Kidney (tissue), 14 donors: ENCODE results near the gene MARK1. TPM values are rescaled to one million over a fixed set of nuclear protein-coding genes. Genes with fewer than 3 reads are reported as not detected.

Experiments used
- DNase-seq, 5 donors: peaks; one replicate each; pipeline ENCODE4 v3.0.0-alpha.2; 2013 to 2020
- FAIRE-seq: peaks from 2 replicates; lab custom pipeline; 2012; peaks lifted over from hg19 to GRCh38; lab: Jason Lieb, UNC
- H3K27ac ChIP-seq, 2 donors: one replicate each; pipeline ENCODE4 v1.7.0; 2013; ENCODE audit warnings: low read depth in 2 of 2, low read length in 2 of 2, inconsistent platforms in 1 of 2
- H3K27me3 ChIP-seq: one replicate; pipeline ENCODE4 v1.7.1; 2013; ENCODE audit warnings: low read length, inconsistent platforms; ENCODE audit not compliant: control insufficient read depth, insufficient read depth
- H3K36me3 ChIP-seq, 3 donors: one replicate each; pipeline versions ENCODE4 v1.7.0 to v1.7.1; 2013; ENCODE audit warnings: low read length in 3 of 3, control low read depth in 1 of 3, inconsistent platforms in 1 of 3; ENCODE audit not compliant: insufficient read depth in 3 of 3, control insufficient read depth in 2 of 3
- H3K4me1 ChIP-seq, 3 donors: one replicate each; pipeline versions ENCODE4 v1.7.0 to v1.7.1; 2013; ENCODE audit warnings: low read length in 3 of 3, inconsistent platforms in 1 of 3, low read depth in 1 of 3; ENCODE audit not compliant: control insufficient read depth in 2 of 3, insufficient read depth in 2 of 3
- H3K4me3 ChIP-seq, 3 donors: one replicate each; pipeline versions ENCODE4 v1.7.0 to v1.8.1; 2013; ENCODE audit warnings: low read length in 3 of 3, control low read depth in 1 of 3, inconsistent platforms in 1 of 3
- H3K9ac ChIP-seq, 3 donors: one replicate each; pipeline versions ENCODE4 v1.7.0 to v1.7.1; 2013; ENCODE audit warnings: low read length in 3 of 3, control low read depth in 1 of 3, inconsistent platforms in 1 of 3
- H3K9me3 ChIP-seq, 3 donors: one replicate each; pipeline versions ENCODE4 v1.7.0 to v1.7.1; 2013; ENCODE audit warnings: low read length in 3 of 3, control low read depth in 1 of 3, inconsistent platforms in 1 of 3; ENCODE audit not compliant: control insufficient read depth in 2 of 3, insufficient read depth in 1 of 3
- intact Hi-C: fragments of 100-400 bp; cut with DNase I; formaldehyde crosslinking; loops from one replicate; pipeline ENCODE4 v1.11.1; 2022
- polyA plus RNA-seq: library from polyadenylated mRNA; stranded (reverse); fragments of 350-450 nt; fragmentation: Illumina TruSeq; extraction: RNeasy Lipid Tissue Mini Kit (QIAGEN cat#74804); gene quantifications from one replicate; pipeline ENCODE4 v1.2.3, GENCODE V29; 2014; ENCODE audit warnings: low read depth, low replicate concordance; ENCODE audit not compliant: insufficient read depth
- total RNA-seq: library from RNA; stranded (reverse); fragmentation: NEBNext Ultra II Directional; extraction: Animal tissue kit (Norgen Biotek cat#: 25700); gene quantifications from one replicate; pipeline ENCODE4 v1.2.1, GENCODE V29; 2021
- TF ChIP-seq, protein P1 (sequence below): IDR thresholded peaks from 3 replicates; pipeline ENCODE4 v1.5.1; 2012; ENCODE audit warnings: mild to moderate bottlenecking, moderate library complexity, borderline replicate concordance; ENCODE audit not compliant: insufficient read depth; ENCODE audit errors: extremely low read depth
- donor health status: control.
- donor health status: control.
- donor health status: control.
- donor health status: control.
- donor health status: control.
- donor health status: DM: yes; HTN: yes; CAD: no.
- donor health status: Normal renal cell carcinoma (clear cell type).

MARK1 gene
- total and polyA plus RNA-seq, 2 donors from 2014 or later: 2.6 to 5.3 TPM

DNA sequence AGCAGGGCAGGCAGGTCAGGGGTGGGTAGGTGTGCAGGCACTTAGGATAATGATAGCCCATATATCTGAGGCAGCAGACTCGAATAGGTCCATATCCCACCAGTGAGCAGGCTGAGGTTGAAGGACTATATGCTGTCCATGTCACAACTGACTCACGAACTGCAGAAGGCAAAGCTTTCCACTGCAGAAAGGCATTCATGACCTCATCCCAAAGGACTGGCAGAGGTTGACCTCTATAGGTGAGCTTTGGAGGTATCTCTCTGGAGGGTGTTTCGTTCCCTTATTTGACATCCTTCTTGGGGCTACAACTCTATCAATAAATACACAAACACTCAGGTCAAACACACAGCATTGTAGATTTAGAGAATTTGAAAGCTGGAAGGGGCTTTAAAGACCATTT, 42.8 kb upstream of the MARK1 start:
- no peak overlapping the region for H3K27ac ChIP-seq
- H3K36me3 ChIP-seq: no peaks in the 10 kb centered on the region
- TF ChIP-seq, protein P1, sequence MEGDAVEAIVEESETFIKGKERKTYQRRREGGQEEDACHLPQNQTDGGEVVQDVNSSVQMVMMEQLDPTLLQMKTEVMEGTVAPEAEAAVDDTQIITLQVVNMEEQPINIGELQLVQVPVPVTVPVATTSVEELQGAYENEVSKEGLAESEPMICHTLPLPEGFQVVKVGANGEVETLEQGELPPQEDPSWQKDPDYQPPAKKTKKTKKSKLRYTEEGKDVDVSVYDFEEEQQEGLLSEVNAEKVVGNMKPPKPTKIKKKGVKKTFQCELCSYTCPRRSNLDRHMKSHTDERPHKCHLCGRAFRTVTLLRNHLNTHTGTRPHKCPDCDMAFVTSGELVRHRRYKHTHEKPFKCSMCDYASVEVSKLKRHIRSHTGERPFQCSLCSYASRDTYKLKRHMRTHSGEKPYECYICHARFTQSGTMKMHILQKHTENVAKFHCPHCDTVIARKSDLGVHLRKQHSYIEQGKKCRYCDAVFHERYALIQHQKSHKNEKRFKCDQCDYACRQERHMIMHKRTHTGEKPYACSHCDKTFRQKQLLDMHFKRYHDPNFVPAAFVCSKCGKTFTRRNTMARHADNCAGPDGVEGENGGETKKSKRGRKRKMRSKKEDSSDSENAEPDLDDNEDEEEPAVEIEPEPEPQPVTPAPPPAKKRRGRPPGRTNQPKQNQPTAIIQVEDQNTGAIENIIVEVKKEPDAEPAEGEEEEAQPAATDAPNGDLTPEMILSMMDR: no peak
- H3K27me3 ChIP-seq: no peaks in the 10 kb centered on the region
- H3K9ac ChIP-seq: no peak overlapping the region
- no peak for FAIRE-seq
- no peak for DNase-seq
- intact Hi-C loops: no loop called here
- H3K4me1 ChIP-seq: no peaks in the 10 kb centered on the region
- no peak overlapping the region for H3K4me3 ChIP-seq
- no peaks in the 10 kb centered on the region for H3K9me3 ChIP-seq

DNA sequence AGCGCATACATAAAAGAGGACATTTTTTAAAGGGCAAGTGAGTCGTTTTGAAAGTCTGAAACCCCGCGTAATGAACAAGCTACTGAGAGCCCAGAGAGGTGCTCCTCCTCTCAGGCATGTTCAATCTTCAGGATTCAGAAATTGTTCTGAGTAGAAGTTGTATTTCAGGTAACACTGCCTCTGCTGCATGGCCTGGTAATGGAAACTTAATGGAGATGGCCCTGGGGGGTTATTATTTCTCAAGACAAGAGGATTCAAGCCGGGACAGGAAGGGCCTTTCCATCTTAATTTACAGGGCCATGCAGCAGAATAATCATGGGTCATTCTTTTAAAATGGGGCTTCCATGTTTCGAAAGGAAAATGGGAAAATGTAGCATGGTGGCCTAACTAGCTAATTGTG, 42.1 kb upstream of the MARK1 start:
- H3K27me3 ChIP-seq: no peaks in the 10 kb centered on the region
- FAIRE-seq (no peak), DNase-seq (no peak)
- no peaks in the 10 kb centered on the region for H3K36me3 ChIP-seq
- no peak overlapping the region for H3K4me3 ChIP-seq
- TF ChIP-seq, protein P1: no peak
- H3K9me3 ChIP-seq: no peaks in the 10 kb centered on the region
- H3K27ac ChIP-seq: no peak overlapping the region
- no peaks in the 10 kb centered on the region for H3K4me1 ChIP-seq
- intact Hi-C loops: no loop called here
- no peak overlapping the region for H3K9ac ChIP-seq

DNA sequence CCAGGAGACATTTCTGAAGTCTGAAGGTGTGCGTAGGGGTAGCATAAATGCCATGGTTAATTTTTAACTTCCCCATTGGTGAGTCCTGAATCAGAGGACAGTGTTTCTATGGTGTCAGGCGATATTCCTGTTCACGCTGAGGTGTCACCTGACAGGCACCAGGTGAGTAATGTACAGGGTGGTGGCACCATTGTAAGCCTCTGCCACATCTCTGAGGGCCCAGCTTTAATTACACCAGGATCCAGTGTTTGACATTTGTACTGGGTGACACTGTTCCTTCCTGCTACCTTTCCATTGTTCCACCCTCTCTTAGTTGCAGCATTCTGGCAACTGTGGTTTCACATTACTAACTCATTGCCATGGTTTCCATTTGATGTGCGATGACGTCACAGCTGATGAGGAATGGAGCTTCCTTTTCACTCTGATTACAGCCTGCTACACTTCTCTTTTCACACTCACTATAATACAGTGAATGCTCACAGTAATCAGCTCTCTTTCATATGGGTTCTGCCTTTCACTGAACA, 40.6 kb upstream of the MARK1 start:
- intact Hi-C loops: no loop called here
- FAIRE-seq (no peak), DNase-seq (peak in 4 of 5 donors; percentile 61 to 91 (median 80))
- H3K36me3 ChIP-seq: no peaks in the 10 kb centered on the region
- no peaks in the 10 kb centered on the region for H3K4me1 ChIP-seq
- no peaks in the 10 kb centered on the region for H3K9me3 ChIP-seq
- TF ChIP-seq, protein P1: no peak
- no peak overlapping the region for H3K9ac ChIP-seq
- no peak overlapping the region for H3K27ac ChIP-seq
- H3K4me3 ChIP-seq: no peak overlapping the region
- no peaks in the 10 kb centered on the region for H3K27me3 ChIP-seq

DNA sequence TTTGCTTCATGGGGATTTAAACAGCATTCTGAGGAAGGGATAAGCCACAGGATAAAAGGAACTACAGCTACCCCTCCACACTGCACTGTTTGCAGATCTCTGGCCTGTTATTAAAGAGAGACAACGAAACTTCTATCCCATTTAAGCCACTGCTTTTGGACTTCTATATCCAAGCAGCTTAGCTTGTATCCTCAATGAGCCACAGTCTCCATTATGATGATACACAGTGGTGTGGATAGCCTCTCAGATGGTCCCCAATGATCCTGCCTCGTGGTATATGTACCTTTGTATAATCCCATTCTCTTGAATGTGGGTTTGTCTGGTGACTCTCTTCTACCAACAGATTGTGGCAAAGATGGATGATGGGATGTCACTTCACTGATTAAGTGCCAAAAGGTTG, 36.0 kb upstream of the MARK1 start:
- FAIRE-seq (no peak), DNase-seq (no peak)
- no peak overlapping the region for H3K27ac ChIP-seq
- no peaks in the 10 kb centered on the region for H3K4me1 ChIP-seq
- intact Hi-C loops: no loop called here
- H3K9ac ChIP-seq: no peak overlapping the region
- H3K9me3 ChIP-seq: no peaks in the 10 kb centered on the region
- no peaks in the 10 kb centered on the region for H3K27me3 ChIP-seq
- H3K36me3 ChIP-seq: no peaks in the 10 kb centered on the region
- no peak overlapping the region for H3K4me3 ChIP-seq
- TF ChIP-seq, protein P1: no peak
